ENCODE data around the gene MYL5. TPM values are rescaled to one million over a fixed set of nuclear protein-coding genes. Genes with fewer than 3 reads are reported as not detected.

Gene MYL5
- total and polyA plus RNA-seq, 11 donors: 1.4 to 12.9 (median 4.4) TPM

DNA sequence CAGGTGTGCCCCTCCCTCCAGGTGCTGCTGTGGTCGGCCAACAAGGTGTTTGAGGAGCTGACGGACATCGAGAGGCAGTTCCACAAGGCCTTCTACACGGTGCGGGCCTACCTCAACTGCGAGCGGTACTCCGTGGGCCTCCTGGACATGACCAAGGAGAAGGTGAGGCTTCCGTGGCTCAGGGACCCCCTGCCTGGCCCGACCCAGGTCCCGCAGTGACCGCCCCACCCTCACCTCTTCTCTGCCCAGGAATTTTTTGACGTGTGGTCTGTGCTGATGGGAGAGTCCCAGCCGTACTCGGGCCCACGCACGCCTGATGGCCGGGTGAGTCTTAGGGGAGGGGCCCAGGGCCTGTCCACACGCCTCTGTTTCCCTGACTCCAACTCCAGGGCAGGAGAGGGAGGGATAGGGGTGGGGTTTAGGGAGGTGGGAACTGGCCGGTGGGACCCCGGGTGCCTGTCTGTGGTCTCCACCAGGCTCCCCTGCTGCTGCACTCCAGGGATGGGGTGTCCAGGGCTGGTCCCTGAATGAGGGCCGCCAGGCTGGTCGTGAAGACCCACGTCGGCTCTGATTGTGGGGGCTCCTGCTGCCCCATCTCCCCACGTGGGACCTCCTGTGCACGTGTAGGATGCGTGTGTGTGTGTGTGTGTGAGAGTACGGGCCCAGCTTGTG lies 20.4 kb upstream of the MYL5 start:
- WGBS, 4 donors: 79 to 91% (median 87%) methylated on average over 20 to 29 of the region's 29 CpGs
- Histone ChIP-seq H3K36me3 (no peaks in the 10 kb centered on the region), H3K27ac (no peak overlapping the region), H3K4me3 (no peak overlapping the region), H3K4me1 (peaks cover 0 to 12% (median 0%) of the 10 kb centered on the region in 12 donors), H3K27me3 (peaks cover 6 to 26% (median 16%) of the 10 kb centered on the region in 9 donors), H3K9me3 (no peaks in the 10 kb centered on the region)
- intact Hi-C loops (cut with DNase I): no loop called here
- TF ChIP-seq, protein P1, sequence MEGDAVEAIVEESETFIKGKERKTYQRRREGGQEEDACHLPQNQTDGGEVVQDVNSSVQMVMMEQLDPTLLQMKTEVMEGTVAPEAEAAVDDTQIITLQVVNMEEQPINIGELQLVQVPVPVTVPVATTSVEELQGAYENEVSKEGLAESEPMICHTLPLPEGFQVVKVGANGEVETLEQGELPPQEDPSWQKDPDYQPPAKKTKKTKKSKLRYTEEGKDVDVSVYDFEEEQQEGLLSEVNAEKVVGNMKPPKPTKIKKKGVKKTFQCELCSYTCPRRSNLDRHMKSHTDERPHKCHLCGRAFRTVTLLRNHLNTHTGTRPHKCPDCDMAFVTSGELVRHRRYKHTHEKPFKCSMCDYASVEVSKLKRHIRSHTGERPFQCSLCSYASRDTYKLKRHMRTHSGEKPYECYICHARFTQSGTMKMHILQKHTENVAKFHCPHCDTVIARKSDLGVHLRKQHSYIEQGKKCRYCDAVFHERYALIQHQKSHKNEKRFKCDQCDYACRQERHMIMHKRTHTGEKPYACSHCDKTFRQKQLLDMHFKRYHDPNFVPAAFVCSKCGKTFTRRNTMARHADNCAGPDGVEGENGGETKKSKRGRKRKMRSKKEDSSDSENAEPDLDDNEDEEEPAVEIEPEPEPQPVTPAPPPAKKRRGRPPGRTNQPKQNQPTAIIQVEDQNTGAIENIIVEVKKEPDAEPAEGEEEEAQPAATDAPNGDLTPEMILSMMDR (IDR thresholded peaks at IDR 0.05): no peak
- TF ChIP-seq POLR2A (IDR thresholded peaks at IDR 0.05): no peak
- ATAC-seq (no peak), DNase-seq (peak in 1 of 5 donors; percentile 21)

DNA sequence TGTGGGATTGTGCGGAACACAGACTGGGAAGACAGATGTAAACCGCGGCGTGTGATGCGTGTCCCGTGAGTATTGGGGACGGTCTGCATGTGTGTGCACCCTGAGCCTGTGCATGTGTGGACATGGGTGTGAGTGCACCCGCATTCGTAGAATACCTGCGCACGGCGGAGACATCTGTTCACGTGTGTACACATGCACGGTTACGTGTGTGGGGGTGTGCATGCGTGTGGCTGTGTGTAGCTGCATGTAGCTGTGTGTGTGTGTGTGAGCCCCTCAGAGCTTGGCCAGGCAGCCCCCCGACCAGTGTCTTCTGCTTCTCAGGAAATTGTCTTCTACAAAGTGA lies 19.9 kb upstream of the MYL5 start:
- TF ChIP-seq, protein P1 (IDR thresholded peaks at IDR 0.05): no peak
- no peak for TF ChIP-seq POLR2A (IDR thresholded peaks at IDR 0.05)
- H3K27ac ChIP-seq: no peak overlapping the region
- no peaks in the 10 kb centered on the region for H3K36me3 ChIP-seq
- peaks cover 6 to 21% (median 16%) of the 10 kb centered on the region in 9 donors for H3K27me3 ChIP-seq
- peaks cover 0 to 12% (median 0%) of the 10 kb centered on the region in 12 donors for H3K4me1 ChIP-seq
- peak in 1 of 5 donors; percentile 15 for DNase-seq
- H3K9me3 ChIP-seq: no peaks in the 10 kb centered on the region
- 91 to 95% (median 94%) methylated on average over 10 to 17 of the region's 17 CpGs for WGBS, 4 donors
- ATAC-seq: no peak
- H3K4me3 ChIP-seq: no peak overlapping the region
- intact Hi-C loops (cut with DNase I): no loop called here

DNA sequence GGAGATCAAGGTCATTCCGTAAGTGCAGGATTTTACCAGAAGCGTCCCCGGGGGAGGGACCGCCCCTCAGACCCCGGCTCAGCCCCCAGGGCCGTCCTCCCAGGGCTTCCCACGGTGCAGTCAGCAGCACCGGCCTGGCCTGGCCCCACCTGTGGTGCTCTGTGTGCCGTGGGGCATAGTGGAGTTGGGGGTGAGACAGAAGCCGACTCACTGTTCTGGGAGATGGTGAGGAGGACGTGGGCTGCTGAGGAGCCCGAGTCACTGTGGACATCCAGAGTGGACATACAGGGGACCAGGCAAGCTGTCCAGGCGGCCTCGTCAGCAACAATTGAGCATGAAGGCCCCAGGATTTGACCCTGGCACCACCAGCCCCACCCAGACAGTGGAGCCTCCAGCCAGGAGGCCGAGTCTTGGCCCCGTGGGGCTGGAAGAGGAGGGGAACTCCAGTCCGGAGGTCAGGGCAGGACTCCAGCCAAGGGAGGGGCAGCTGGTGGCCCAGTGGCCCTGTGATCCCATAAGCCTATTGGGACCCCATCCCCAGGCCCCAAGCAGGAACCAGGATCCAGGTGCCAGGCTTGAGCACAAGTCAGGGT lies 19.4 kb upstream of the MYL5 start:
- DNase-seq (peak in 2 of 5 donors; percentile 18 to 22), ATAC-seq (no peak)
- H3K36me3 ChIP-seq: no peaks in the 10 kb centered on the region
- WGBS, 4 donors: 51 to 57% (median 55%) methylated on average over 15 to 17 of the region's 17 CpGs
- no peak overlapping the region for H3K4me3 ChIP-seq
- no peak overlapping the region for H3K27ac ChIP-seq
- intact Hi-C loops (cut with DNase I): no loop called here
- H3K4me1 ChIP-seq: peaks cover 0 to 12% (median 0%) of the 10 kb centered on the region in 12 donors
- no peaks in the 10 kb centered on the region for H3K9me3 ChIP-seq
- TF ChIP-seq POLR2A (IDR thresholded peaks at IDR 0.05): no peak
- TF ChIP-seq, protein P1 (IDR thresholded peaks at IDR 0.05): no peak
- peaks cover 5 to 16% (median 13%) of the 10 kb centered on the region in 9 donors for H3K27me3 ChIP-seq

DNA sequence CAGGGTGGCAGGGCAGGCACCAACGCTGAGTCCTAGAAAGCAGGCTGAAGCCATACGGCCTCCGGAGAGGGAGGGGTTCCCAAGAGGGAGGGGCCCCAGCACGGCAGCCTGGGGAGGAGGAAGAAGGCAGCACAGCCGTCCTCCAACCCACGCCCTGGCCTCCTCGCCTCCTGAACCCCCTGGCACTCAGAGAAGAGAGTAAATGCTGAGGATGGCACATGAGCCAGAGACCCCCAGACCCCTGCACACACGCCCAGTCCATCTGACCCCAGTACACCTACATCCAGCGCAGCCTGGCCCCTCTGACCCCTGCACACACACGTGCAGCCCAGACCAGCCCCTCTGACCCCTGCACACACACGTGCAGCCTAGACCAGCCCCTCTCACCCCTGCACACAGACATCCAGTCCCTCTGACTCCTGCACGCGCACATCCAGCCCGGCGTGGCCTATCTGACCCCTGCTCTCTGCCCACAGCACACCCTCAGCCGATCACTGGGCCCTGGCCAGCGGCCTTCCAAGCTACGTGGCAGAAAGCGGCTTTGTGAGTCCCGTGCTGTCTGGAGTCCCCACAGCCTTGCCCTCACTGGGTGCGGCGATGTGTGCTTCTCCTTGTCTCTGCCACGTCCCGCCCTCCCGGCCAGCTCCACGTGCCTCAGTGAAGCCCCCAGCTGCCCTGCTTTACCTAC lies 18.7 kb upstream of the MYL5 start:
- Histone ChIP-seq H3K27ac (no peak overlapping the region), H3K36me3 (no peaks in the 10 kb centered on the region), H3K27me3 (peaks cover 0 to 10% (median 7%) of the 10 kb centered on the region in 9 donors), H3K4me3 (no peak overlapping the region), H3K4me1 (peaks cover 0 to 10% (median 0%) of the 10 kb centered on the region in 12 donors), H3K9me3 (no peaks in the 10 kb centered on the region)
- DNase-seq (peak in 2 of 5 donors; percentile 13 to 28), ATAC-seq (no peak)
- WGBS, 4 donors: 68 to 74% (median 71%) methylated on average over 23 to 26 of the region's 26 CpGs
- no peak for TF ChIP-seq POLR2A (IDR thresholded peaks at IDR 0.05)
- TF ChIP-seq, protein P1 (IDR thresholded peaks at IDR 0.05): no peak
- intact Hi-C loops (cut with DNase I): no loop called here
